Vagina (tissue), 2 donors: ENCODE measurements around the gene STARD13. TPM values are rescaled to one million over a fixed set of nuclear protein-coding genes. Genes with fewer than 3 reads are reported as not detected.

Experiments used
- DNase-seq, 2 donors: peaks; one replicate each; pipeline ENCODE4 v3.0.0-alpha.2; 2017; ENCODE audit errors: extremely low spot score in 2 of 2
- H3K27ac ChIP-seq: fragments of 200-600 bp; sonication (generic); one replicate; pipeline ENCODE4 v1.5.1; 2019
- H3K27me3 ChIP-seq: fragments of 200-600 bp; sonication (generic); one replicate; pipeline ENCODE4 v1.5.1; 2019
- H3K36me3 ChIP-seq, 2 donors: fragments of 200-600 bp; sonication (generic); one replicate each; pipeline ENCODE4 v1.5.1; 2017 to 2019
- H3K4me1 ChIP-seq: fragments of 200-600 bp; sonication (generic); one replicate; pipeline ENCODE4 v1.5.1; 2019
- H3K4me3 ChIP-seq, 2 donors: fragments of 200-600 bp; sonication (generic); 1 replicate in 1 of 2; 2 replicates in 1 of 2; pipeline ENCODE4 v1.5.1; 2016 to 2019
- H3K9me3 ChIP-seq: fragments of 200-600 bp; sonication (generic); one replicate; pipeline ENCODE4 v1.5.1; 2019
- POLR2A ChIP-seq, 2 donors: fragments of 450-650 bp; IDR thresholded peaks; one replicate each; pipeline ENCODE4 v1.6.1; 2017; ENCODE audit warnings: antibody characterized with exemption in 2 of 2, mild to moderate bottlenecking in 2 of 2, moderate library complexity in 2 of 2
- POLR2AphosphoS5 ChIP-seq, 2 donors: sonication (generic); formaldehyde crosslinking; IDR thresholded peaks; one replicate each; pipeline ENCODE4 v1.9.0; 2017; ENCODE audit warnings: antibody characterized with exemption in 2 of 2, mild to moderate bottlenecking in 2 of 2, low read depth in 1 of 2; ENCODE audit not compliant: insufficient read depth in 1 of 2
- intact Hi-C: fragments of 100-400 bp; cut with DNase I; formaldehyde crosslinking; loops from one replicate; pipeline ENCODE4 v1.15.1; 2023
- total RNA-seq: library from RNA; depleted of rRNA; stranded (reverse); fragments of >200 nt; gene quantifications from one replicate; pipeline ENCODE4 v1.2.3, GENCODE V29; 2016
- TF ChIP-seq, protein P1 (sequence below), 3 experiments: fragments of 450-650 bp in 2 of 3; fragments of 200-600 bp in 1 of 3; sonication (generic) in 1 of 3; IDR thresholded peaks; one replicate each; pipeline ENCODE4 v1.5.1; 2017 to 2019; ENCODE audit warnings: antibody characterized with exemption in 3 of 3, mild to moderate bottlenecking in 2 of 3, moderate library complexity in 2 of 3

The STARD13 gene
- total RNA-seq, 1 donor from 2014 or later, result 33.1 TPM

- no peak for DNase-seq
- intact Hi-C loops, result no loop called here
- no peaks in the 10 kb centered on the region for H3K4me1 ChIP-seq
- no peaks in the 10 kb centered on the region for H3K27me3 ChIP-seq
- H3K4me3 ChIP-seq, result peak overlapping the region in 1 of 2 donors; percentile 17
- TF ChIP-seq POLR2AphosphoS5 (IDR thresholded peaks at IDR 0.05; ENCODE audit: insufficient read depth in 1 of 2, low read depth in 1 of 2), result no peak
- no peak for TF ChIP-seq POLR2A (IDR thresholded peaks at IDR 0.05)
- TF ChIP-seq, protein P1, sequence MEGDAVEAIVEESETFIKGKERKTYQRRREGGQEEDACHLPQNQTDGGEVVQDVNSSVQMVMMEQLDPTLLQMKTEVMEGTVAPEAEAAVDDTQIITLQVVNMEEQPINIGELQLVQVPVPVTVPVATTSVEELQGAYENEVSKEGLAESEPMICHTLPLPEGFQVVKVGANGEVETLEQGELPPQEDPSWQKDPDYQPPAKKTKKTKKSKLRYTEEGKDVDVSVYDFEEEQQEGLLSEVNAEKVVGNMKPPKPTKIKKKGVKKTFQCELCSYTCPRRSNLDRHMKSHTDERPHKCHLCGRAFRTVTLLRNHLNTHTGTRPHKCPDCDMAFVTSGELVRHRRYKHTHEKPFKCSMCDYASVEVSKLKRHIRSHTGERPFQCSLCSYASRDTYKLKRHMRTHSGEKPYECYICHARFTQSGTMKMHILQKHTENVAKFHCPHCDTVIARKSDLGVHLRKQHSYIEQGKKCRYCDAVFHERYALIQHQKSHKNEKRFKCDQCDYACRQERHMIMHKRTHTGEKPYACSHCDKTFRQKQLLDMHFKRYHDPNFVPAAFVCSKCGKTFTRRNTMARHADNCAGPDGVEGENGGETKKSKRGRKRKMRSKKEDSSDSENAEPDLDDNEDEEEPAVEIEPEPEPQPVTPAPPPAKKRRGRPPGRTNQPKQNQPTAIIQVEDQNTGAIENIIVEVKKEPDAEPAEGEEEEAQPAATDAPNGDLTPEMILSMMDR (IDR thresholded peaks at IDR 0.05), result no peak
- H3K27ac ChIP-seq, result peak overlapping the region; percentile 54
- H3K9me3 ChIP-seq, result no peaks in the 10 kb centered on the region
- no peaks in the 10 kb centered on the region for H3K36me3 ChIP-seq
These were observed 36.9 kb upstream of the STARD13 start for GRCh38 chr13:33322543-33322809.

DNA sequence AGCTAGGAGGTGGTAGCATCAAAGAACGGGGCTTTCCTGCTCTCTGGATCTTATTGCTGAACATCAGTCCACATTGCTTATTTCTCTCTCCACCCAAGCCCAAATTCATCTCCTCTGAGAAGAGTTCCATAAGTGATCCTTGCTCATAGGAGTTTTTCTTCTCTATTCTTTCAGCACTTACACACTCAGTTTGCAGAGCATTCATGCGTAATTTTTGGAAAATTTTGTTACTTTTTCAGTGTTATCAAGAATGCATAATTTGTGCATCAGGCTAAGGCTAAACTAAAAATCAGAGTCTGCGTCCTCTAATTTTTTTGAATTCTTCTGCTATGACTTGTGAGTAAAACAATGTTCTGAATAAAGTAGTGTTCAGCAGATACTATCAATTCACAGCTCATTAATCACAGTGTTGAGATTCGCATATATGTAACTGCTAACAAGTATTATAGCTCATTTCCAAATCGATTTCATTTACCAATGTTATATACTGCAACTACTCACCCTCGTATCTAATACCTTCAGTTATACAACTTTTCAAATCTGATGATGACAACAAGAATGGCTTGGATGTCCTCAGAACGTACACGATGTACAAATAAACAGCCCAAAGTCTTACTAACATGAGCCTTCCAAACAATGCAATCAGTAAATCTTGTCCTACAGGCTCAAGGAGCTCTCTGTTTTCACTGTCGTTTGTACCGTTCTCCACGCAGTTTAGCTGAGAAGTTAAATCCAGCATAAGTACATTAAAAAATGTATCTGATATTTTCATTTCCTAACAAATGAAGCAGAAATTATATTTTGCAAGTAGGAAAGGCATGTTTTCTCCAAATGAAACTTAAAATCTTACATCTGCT lies 36.4 kb upstream of the STARD13 start:
- H3K27me3 ChIP-seq, result no peaks in the 10 kb centered on the region
- no peak for DNase-seq
- peak overlapping the region; percentile 45 for H3K27ac ChIP-seq
- TF ChIP-seq POLR2AphosphoS5 (IDR thresholded peaks at IDR 0.05; ENCODE audit: insufficient read depth in 1 of 2, low read depth in 1 of 2) (no peak), POLR2A (IDR thresholded peaks at IDR 0.05) (no peak)
- TF ChIP-seq, protein P1 (IDR thresholded peaks at IDR 0.05), result no peak
- no peaks in the 10 kb centered on the region for H3K9me3 ChIP-seq
- peak overlapping the region in 1 of 2 donors; percentile 17 for H3K4me3 ChIP-seq
- no peaks in the 10 kb centered on the region for H3K4me1 ChIP-seq
- intact Hi-C loops, result no loop called here
- H3K36me3 ChIP-seq, result no peaks in the 10 kb centered on the region

- intact Hi-C loops, result no loop called here
These were observed 34.3 kb upstream of the STARD13 start for GRCh38 chr13:33319859-33320258.

GRCh38 chr13:33318744-33319143 lies 33.2 kb upstream of the STARD13 start:
- Histone ChIP-seq H3K4me1 (no peaks in the 10 kb centered on the region), H3K9me3 (no peaks in the 10 kb centered on the region), H3K4me3 (no peak overlapping the region), H3K27me3 (no peaks in the 10 kb centered on the region), H3K36me3 (no peaks in the 10 kb centered on the region), H3K27ac (no peak overlapping the region)
- intact Hi-C loops, result no loop called here
- TF ChIP-seq, protein P1 (IDR thresholded peaks at IDR 0.05), result no peak
- no peak for TF ChIP-seq POLR2A (IDR thresholded peaks at IDR 0.05)
- no peak for TF ChIP-seq POLR2AphosphoS5 (IDR thresholded peaks at IDR 0.05; ENCODE audit: insufficient read depth in 1 of 2, low read depth in 1 of 2)
- no peak for DNase-seq

More at GRCh38 chr13:33319859-33320258, 34.3 kb upstream of the STARD13 start:
- no peaks in the 10 kb centered on the region for H3K36me3 ChIP-seq
- no peaks in the 10 kb centered on the region for H3K9me3 ChIP-seq
- H3K27ac ChIP-seq, result no peak overlapping the region
- H3K4me3 ChIP-seq, result no peak overlapping the region
- TF ChIP-seq POLR2A (IDR thresholded peaks at IDR 0.05) (no peak), POLR2AphosphoS5 (IDR thresholded peaks at IDR 0.05; ENCODE audit: insufficient read depth in 1 of 2, low read depth in 1 of 2) (no peak)
- TF ChIP-seq, protein P1 (IDR thresholded peaks at IDR 0.05), result no peak
- H3K4me1 ChIP-seq, result no peaks in the 10 kb centered on the region
- no peaks in the 10 kb centered on the region for H3K27me3 ChIP-seq
- no peak for DNase-seq

GRCh38 chr13:33318037-33318436 lies 32.5 kb upstream of the STARD13 start:
- DNase-seq, result no peak
- H3K4me1 ChIP-seq, result no peaks in the 10 kb centered on the region
- H3K36me3 ChIP-seq, result no peaks in the 10 kb centered on the region
- H3K27ac ChIP-seq, result no peak overlapping the region
- H3K27me3 ChIP-seq, result no peaks in the 10 kb centered on the region
- intact Hi-C loops, result no loop called here
- no peaks in the 10 kb centered on the region for H3K9me3 ChIP-seq
- TF ChIP-seq POLR2A (IDR thresholded peaks at IDR 0.05) (no peak), POLR2AphosphoS5 (IDR thresholded peaks at IDR 0.05; ENCODE audit: insufficient read depth in 1 of 2, low read depth in 1 of 2) (no peak)
- TF ChIP-seq, protein P1 (IDR thresholded peaks at IDR 0.05), result no peak
- H3K4me3 ChIP-seq, result no peak overlapping the region
